Activated T-cell treated with anti-CD3 and anti-CD28 coated beads, Interleukin-2, amount 50 U/mL, for 1 hour (primary cell): ENCODE data around the gene RGL1.
A peak's percentile ranks its signal among the peaks of the same experiment; 100 is the strongest.
"Not testable (repeated sequence)": the region's sequence is repeated elsewhere in the genome, so short reads cannot be mapped to it uniquely, and the experiment has no call there.

ENCODE experiments used
- DNase-seq: peaks from one replicate; pipeline ENCODE4 v3.0.0-alpha.2; 2020

The RGL1 gene

DNA sequence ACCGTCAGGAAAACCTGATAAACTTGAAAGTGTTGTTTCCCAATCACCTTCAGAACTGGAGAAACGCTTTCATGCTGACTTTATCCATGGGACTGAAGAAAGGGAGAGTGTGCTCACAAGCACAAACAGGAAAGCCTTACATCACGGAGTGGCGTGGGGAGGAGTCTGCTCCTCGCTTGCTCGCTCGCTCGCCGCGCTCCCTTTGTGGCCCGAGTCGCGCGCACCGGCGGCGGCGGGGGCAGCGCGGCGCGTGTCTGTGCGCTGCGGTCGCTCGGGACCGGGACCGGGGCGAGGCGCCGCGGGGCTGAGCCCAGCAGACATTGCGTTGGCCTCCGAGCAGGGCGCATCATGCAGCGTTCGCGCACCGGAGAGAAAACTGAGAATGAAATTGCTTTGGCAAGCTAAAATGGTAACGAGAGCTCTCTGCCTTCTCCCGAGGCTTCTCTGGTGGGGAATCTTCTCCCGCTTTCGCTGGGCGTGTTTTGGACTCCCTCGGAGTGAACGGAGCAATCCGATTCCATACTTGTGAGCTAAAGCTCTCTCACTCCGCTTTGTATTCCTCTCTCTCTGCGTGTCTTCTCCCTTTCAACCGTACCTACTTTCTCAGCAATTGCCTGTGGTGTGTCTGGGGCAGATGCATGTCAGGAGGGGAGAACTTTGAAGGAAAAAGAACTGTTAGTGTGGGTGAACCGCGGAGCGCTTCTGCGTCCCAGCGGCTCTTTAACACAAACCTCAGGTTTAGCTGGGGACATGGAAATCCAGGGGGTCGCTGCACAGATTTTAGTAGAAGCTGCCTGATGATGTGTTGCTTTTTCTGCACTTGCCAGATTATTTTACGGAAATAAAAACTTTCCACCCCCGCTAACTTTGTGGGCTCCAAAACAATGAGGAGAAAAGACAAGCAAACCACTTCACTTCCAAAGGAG is at the start of gene RGL1:
Gene RGL1 (plus strand): TSS at position 205 of the 926 bp plus-strand sequence. CDS start 178 bp downstream, at position 383.
- peak; percentile 23 for DNase-seq

DNA sequence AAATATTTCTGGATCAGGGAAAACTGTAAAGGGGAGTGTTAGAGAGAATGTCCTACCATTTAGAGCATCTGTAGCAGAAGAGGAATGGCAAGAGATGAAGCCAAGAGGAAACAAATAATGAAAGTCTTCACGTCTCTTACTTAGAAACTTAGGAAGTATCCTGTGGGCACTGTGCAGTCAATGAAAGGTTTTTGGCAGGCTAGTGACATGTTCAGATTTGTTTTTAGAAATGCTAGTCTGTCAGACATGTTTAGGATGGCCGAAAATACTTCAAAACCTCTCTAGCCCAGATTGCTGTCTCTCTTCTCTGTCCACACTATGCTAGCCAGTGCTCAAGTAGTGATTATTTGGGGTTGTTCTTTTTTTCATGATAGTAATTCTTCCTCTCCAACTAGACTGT is 48.6 kb upstream of the RGL1 start:
- no peak for DNase-seq

DNA sequence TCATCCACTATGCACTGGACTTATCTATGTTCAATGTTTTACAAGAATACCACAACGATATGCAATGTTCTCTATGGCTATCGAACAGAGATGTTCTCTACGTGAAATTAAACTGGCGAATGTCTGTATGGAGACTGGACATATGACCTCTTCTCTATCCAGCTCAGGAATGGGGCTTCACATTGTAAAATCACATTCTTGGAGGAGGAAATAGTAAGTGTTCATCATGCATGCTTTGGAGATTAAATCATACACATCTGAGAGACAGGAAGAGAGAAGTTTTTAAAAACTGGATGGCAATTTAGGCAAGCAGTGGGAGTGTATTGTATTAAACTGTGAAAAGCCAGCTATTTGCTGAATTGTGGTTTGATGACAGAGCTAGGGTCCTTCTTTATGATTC is 47.9 kb upstream of the RGL1 start:
- DNase-seq = no peak

DNA sequence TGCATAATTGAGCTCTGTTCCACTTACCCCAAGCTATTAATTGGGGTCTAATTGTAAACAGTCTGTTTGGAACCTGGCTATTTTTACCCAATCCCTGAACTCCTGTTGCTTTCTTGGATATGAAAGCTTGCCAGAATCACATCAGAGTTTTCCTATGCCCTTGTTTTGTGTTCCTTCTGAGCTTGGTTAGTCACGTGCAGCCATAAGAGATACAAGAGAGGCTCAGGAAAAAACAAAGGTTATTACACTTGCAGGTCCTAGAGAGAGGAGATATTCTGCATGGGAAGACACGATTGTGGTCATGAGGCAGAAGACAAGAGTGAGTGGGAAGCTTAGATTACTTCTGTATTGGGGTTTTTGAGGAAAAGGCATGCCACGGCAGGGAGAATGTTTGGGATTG is 46.0 kb upstream of the RGL1 start:
- DNase-seq = no peak

DNA sequence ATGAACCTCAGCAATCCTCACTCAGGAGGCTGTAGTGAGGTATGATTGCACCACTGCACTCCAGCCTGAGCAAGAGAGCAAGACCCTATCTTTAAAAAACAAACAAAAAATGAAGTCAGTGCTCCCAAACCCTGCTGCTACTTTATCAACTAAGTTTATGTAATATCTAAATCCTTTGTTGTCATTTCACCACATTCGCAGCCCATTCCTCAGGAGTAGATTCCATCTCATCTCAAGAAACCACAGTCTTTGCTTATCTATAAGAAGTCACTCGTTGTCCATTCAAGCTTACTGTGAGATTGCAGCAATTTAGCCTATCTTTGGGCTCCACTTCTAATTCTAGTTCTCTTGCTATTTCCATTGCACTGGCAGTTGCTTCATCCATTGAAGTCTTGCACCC is 44.3 kb upstream of the RGL1 start:
- DNase-seq = no peak

DNA sequence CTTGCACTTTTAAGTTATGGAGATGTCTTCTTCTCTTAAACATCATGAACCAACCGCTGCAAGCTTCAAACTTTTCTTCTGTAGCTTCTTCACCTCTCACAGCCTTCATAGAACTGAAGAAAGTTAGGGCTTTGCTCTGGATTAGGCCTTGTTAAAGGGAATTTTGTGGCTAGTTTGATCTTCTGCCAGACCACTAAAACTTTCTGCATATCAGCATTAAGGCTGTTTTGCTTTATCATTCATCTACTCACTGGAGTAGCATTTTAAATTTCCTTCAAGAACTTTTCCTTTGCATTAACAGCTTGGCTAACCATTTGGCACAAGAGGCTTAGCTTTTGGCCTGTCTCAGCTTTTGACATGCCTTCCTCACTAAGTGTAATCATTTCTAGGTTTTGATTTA is 43.0 kb upstream of the RGL1 start:
- no peak for DNase-seq

DNA sequence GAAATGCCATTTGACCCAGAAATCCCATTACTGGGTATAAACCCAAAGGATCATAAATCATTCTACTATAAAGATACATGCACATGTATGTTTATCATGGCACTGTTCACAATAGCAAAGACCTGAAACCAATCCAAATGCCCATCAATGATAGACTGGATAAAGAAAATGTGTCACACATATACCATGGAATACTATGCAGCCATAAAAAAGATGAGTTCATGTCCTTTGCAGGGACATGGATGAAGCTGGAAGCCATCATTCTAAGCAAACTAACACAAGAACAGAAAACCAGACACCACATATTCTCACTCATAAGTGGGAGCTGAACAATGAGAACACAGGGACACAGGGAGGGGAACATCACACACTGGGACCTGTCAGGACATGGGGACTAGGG is 42.1 kb upstream of the RGL1 start:
- DNase-seq = not testable (repeated sequence)

DNA sequence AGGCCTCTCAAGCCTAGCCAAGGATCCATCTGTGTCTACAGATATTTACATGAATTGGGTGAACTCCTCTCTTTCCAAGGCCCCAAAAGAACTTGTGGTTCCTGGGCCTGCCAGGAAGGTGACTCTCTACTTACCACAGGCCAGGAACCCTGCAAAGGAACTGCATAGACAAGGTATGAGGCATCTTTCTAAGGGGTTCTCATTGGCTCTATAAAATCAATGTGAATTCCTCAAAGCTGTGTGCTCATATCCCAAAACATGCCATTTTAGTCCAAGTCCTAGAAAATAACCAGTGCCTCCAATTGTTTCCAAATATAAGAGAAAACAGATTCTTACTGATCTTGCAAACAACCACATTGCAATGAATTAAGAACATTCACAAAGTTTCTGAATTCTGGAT is 39.9 kb upstream of the RGL1 start:
- no peak for DNase-seq

DNA sequence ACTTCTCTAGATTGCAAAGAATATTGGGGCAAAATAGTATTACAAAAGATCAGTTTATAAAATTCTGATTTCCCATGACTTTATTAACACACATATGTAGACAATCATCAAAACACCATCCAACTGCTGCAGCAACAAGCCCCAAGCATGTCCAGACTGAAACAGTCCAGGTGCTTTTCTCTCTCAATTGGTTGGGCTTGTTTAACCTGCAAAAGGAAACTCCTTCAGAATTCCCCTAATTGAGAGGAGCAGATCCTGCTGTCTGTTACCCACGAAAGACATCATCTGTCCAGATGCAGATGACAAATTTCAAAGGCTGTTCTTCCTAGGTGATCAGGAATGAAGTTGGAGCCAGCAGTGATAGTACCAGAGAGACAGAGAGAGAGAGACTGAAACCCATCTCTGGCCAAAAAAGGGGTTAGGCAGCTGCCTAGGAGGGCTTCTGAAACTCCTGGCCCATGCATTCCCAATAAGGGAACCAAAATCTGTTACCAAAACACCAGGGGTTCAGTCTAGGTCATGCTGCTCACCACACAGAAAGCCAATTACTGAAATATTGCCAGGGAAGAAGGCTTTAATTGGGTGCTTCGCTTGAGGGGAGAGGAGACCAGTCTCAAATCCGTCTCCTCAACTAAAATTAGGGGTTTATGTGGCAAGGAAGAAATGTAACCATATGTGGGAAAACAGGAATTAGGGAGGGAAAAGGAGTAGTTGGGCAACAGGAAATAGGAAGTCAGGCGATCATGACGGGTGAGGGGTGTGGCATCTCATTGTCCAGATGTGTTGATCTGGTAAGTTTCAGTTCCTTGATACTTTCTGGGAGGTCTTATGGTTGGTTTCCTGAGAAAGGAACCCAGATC is 34.7 kb upstream of the RGL1 start:
- DNase-seq = no peak

DNA sequence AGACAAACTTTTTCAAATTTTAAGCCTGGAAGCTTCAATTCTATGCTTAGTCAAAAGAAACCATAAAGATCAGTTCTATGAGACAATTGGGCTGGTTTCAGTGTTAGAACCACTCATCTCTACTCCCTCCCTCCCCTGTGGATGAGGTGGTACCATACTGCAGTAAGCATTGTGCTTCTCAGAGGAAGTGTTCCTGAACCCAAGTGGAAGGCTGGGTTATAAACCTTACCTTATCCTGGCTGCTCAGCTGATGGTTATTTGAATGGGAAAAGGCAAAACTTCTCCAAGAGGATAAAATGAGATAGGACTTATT is 34.1 kb upstream of the RGL1 start:
- no peak for DNase-seq

DNA sequence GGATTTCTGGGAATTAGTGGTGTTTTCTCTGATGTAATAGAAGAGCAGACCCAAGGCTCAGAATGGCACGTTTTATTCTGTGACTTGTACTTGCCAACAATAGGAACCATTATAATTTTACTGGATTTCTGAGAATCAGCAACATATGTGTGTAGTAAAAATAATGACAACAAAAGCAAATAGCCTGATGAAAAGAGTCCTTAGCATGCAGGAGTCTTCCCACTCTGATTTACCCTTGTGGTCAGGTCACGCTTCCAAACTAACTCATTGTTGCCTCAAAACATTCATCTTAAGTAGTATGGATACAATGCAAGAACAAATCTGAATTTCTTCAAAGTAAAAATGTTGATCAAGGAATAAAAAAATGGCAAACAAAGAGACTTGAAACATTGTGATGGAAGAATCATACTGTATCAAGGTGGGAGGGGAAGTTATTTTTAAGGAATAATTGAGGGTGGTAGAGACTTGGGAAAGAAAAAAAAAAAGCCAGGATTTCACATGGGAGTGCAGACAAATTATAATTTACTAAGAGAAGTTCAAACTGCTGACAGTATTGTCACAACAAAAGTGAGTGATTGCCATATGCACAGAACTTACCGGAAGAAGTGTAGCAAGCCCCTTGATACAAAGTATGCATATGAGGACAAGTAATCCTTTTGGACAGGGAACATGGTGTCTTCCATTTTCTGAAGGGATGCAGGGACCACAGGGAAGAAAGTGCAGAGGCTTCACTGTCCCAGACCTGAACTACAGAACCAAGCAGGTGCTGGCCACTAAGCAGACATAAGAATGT is 31.2 kb upstream of the RGL1 start:
- DNase-seq = no peak

DNA sequence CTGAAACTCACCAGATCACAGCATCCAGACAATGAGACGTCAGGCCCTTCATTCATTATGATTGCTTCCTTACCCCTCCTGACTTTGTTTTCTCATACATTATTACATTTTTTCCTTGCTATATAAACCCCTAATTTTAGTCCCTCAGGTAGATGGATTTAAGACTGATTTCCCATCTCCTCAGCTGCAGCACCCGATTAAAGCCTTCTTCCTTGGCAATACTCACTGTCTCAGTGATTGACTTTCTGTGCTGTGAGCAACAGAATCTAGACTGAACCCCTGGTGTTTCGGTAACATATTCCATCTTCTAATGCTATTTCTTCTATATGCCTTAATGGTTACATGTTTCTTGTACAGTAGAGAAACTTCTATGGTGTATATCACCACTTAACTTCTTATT is 30.0 kb upstream of the RGL1 start:
- DNase-seq = no peak

DNA sequence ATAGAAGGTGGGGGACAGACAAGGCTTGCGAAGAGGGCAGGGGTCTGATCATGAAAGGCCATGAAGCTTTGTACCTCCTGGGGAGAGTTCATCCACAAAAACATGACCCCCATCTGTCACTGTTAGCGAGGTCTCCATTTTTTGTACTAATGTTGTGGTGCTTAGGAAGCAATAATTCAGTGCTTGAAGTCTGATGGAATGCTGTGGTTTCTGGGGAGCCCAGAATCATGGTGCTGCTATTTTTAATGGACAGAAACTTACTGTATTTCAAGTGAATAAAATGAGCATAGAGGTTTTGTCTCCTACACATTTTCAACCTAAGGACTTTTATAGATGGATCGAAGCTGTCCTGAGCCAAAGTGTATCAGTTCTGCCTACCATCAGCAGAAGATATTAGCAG is 28.2 kb upstream of the RGL1 start:
- DNase-seq = no peak

DNA sequence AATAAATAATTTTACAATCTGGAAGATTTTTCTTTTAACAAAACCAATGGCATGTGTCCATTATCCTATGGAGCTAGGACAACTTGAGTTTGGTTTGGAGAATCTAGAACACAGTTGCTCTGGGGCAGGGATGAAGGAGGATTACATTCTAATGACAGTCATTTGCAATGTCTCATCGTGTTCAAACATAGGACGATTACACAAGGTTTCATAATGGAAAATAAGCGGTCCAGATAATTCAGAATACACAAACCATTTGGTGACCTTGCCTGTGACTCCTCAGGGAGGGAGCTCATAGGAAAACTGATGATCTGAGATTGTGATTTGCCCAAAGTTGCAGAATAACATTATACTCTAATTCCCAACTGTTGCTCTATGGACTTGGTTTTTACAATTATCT is 27.6 kb upstream of the RGL1 start:
- no peak for DNase-seq

DNA sequence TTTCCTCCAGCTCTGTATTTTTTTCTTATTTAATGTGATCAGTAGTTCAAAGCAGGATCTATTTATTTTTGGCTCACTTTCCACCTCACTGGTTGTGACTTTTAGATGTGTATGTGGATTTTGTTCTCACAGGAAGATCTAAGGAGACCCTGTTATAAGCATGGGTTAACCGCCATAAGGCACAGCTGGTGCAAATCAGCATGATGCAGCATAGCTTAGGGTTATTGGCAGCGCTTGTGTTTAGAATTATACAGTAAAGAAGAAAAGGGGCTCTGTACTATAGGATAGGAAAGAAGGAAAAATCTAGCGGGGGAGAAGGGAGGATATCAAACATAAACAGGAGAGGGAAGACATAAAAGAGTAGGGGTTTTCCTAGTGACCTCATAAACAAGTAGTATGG is 26.9 kb upstream of the RGL1 start:
- DNase-seq = no peak

DNA sequence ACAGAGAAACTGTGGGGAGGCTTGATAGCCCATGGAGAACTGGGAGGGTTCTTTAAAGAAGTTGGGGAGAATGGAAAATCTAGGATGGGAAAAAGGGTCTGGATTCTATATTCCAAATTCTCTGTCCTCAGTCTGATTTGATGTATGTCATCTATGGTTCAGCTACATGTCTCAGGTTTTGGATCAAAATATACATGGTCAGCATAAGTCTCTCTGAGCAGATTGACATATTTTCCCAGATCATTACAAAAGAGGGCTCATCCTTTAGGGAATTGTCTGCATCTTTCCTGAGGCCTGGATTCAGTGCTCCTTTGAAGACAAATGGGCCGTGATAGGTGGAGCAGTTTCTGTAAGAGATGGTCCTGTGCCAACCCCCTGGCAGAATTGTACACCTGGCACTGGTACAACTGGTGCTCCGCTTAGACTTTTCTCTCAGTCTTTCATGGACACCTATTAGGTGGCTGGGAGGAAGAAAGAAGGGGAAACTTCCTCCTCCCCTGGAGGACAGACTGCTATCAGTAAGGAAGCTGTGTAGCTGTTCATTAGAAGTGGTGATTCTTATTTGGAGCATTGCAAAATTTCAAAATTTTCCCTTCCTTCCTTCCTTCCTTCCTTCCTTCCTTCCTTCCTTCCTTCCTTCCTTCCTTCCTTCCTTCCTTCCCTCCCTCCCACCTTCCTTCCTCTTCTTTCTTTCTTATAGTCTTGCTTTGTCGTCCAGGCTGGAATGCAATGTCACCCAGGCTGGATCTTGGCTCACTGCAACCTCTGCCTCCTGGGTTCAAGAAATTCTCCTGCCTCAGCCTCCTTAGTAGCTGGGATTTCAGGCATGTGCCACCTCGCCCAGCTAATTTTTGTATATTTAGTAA is 26.1 kb upstream of the RGL1 start:
- no peak for DNase-seq

DNA sequence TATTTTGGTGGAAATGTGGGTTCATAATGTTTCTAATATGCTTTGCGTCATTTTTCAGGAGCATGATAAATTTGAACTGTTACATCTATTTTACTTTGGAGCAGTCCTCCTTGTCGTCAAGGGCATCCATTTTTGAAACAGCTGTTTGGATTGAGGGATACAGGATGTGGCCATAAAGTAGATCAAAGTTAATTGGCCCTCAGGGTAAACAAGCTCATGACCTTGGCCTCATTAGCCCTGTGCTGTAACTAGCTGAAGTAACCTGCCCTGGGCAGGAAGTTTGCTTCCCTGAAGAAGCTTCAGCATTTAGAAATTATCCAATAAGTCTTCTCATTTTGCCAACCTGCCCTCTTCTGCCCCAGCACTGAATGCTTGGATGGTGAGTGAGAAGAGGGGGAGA is 24.8 kb upstream of the RGL1 start:
- no peak for DNase-seq

DNA sequence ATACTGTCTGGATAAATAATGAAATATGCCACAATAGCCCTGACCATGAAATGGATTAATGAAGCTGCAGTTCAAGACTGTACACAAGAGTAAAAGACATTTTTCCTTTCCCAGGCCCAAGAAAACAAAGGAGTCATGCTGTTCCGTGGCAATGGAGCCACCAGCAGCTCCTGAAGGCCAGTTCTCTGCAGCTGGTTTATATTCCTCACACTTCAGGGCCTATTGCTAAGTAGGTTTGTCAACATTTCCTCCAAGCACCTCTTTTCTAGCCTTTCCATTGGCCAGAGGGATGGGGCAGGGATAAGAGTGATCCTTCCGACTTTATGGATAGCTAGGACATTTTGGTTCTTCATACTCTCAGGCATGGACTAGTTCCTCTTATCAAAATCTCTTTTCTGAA is 24.2 kb upstream of the RGL1 start:
- no peak for DNase-seq

DNA sequence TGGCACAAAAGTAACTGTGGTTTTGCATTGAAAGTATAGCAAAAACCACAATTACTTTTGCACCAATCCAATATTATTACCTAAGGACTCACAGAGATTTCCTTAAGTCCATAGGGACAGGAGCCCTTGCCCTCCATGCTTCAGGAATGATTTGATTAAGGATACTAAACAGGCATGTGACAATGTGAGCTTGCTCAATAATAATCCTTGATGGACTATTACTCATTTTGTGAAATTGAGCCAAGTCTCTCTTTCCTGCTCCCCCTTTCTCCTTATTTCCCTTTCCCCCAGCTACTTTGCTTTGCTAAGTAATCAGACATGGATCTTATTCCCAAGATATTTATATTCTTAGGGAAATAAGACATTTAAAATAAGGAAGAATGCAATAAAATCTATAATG is 21.6 kb upstream of the RGL1 start:
- DNase-seq = no peak

DNA sequence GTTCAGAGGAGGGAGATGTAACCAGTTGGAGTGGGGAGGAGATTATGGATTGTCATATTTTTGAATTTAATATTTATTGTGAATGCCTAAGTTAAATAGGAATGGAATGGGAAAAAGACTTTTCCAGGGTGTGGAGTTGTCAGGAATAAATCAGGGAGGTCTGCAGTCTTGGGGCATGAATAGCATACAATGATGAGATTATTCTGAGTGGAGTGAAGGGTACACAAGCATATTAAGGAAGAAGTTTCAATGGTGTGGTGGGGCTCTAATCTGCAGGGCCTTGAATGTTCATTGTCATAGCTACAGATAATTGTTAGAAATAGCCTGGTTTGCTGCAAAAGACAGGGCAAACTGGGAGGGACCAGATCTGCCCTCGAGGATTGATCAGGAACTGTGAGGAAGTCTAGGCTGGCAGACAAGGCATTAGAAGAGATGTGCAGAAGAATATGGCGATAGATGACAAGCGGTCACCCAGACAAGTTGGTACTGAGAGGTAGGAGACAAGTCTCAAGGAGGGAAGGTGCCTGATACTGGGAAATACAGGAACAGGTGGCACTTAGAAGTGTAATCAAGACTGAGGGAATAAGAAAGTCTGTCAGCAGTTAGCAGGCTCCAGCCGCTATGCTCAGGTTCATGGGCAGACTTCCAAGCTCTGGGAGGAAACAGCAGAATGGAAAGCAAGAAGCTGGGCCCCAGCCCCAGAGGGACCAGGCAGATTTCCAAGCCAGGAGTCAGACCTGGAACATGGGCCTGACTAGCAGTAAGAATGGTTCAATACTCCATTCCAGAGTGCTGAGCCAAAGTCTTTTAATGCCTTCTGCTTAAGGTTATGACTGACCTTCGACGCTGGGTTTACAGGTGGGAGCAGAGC is 20.9 kb upstream of the RGL1 start:
- no peak for DNase-seq

DNA sequence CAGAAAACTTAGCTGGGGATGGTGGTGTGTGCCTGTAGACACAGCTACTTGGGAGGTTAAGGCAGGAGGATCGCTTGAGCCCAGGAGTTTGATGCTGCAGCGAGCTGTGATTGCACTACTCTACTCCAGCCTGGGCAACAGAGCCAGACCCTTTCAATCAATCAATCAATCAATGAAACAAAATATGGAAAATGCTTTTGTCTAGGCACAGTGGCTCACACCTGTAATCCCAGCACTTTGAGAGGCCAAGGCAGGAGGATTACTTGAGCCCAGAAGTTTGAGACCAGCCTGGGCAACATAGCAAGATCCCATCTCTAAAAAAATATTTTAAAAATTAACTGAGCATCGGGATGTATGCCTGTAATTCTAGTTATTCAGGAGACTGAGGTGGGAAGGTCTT is 19.0 kb upstream of the RGL1 start:
- DNase-seq = not testable (repeated sequence)
